Hypothalamus (tissue), 51 donors: ENCODE results near the gene SLC13A5.

Experiments used
- DNase-seq, 51 donors: peaks; one replicate each; lab custom pipeline; 2025; lab: John Stamatoyannopoulos, UW

Gene SLC13A5

GRCh38 chr17:6640536-6641246 lies 72.5 kb downstream of the SLC13A5 start, which contains the start of the genes KIAA0753 and TXNDC17:
TSS of gene KIAA0753 (minus strand) at chr17:6640711. CDS start at chr17:6635103, 5,608 bp downstream.
TSS of gene TXNDC17 (plus strand) at chr17:6641060. CDS start at chr17:6641083, 23 bp downstream.
- peak; percentile 55 to 98 (median 85) for DNase-seq

- peak in 2 of 51 donors; percentile 69 to 71 for DNase-seq
Observed at GRCh38 chr17:6639586-6640535, 73.3 kb downstream of the SLC13A5 start.

DNA sequence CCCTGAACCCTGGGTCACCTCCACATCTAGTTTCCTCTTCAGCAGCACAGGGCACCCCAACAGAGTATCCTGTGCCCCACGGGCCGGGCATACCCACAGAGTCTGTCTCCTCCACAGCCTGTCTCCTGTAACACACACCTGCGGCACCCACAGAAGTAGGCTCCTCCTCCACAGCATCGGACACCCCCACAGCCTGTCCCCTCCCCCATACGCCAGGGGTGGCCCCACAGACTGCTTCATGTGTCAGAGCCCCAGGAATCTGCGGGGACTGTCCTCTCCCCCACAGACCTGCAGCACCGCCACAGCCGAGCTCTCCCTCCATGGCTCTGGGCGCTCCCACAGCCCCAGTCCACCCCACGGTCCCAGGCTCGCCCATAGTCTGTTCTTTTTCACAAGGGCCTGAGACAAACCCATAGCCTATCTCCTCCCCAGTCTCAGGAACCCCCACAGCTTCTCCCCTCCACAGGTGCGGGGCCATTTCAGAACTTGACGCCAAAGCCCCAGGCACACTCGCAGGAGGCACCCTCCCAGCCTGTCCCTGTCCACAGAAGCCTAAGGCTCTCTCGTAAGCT lies 74.1 kb downstream of the SLC13A5 start:
- DNase-seq: no peak

DNA sequence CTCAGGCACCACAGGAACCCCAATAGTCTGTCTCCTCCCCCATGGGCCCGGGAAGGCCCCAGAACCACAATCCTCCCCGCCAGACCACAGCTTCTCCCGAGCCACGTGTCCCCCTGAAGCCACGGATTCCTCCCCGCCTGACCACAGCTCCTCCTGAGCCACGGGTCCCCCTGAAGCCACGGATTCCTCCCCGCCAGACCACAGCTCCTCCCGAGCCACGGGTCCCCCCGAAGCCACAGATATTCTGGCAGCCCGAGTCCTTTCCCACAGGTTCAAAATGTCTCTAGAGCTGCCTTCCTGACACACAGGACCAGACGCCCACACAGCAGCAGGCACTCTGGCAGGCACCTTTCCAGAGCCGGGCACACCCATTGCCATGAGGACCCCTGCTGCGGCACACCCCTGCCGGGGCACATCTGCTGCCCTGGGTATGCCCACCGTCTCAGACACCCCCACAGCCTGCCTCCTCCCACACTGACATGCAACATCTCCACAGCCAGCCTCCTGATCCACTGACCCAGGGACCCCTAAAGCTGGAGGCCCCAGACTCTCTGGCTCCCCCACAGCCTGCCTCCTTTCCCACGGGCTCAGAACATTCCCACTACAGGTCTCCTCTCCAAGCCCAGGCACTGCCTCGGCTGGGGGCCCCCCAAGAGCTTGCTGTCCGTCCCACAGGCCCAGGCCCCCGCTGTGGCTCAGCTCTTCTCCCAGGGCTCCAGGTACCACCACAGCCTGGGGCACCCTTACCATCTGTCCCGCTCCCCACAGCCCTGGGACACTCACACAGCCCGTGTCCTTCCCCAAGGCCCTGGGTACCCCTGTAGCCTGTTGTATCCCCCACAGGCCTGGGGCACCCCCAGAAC lies 74.9 kb downstream of the SLC13A5 start:
- DNase-seq: no peak

- DNase-seq: no peak
Observed at GRCh38 chr17:6637458-6637840, 75.7 kb downstream of the SLC13A5 start.

GRCh38 chr17:6636616-6637457 lies 76.3 kb downstream of the SLC13A5 start:
- no peak for DNase-seq

GRCh38 chr17:6636105-6636504 lies 77.1 kb downstream of the SLC13A5 start:
- no peak for DNase-seq
